ENCODE results near the gene IPPK.

DNA sequence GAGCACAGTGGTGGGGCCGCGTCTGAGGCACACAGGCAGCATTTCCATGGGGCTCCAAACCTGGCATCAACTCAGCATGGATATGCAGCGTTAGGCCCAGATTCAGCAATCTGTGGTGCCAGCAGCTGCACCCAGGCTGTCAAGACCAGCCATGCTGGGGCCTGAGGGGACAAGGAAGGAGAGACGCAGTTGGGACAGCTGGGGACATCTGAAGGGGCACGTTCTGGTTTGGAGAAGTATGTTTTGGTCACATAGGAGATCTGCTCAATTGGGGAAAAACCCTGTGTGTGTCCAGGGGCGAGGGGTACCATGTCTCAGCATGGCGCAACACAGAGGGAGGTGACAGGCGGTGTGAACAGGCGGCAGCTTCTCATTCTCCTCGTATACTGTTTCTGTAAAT is 67.5 kb downstream of the IPPK start:
- TF ChIP-seq GATA2 (IDR thresholded peaks at IDR 0.05; ENCODE audit: low read depth, low read length) (no peak), GATA3 (IDR thresholded peaks at IDR 0.05; ENCODE audit: low read depth, low read length) (no peak)
